ENCODE results near the gene FAM171A1.

FAM171A1 gene

GRCh38 chr10:15242261-15242840 is 128.7 kb downstream of the FAM171A1 start:
- DNase-seq (ENCODE audit: low read depth): no peak

- DNase-seq (ENCODE audit: low read depth): no peak
Measured at GRCh38 chr10:15241306-15241705, 129.8 kb downstream of the FAM171A1 start.

DNA sequence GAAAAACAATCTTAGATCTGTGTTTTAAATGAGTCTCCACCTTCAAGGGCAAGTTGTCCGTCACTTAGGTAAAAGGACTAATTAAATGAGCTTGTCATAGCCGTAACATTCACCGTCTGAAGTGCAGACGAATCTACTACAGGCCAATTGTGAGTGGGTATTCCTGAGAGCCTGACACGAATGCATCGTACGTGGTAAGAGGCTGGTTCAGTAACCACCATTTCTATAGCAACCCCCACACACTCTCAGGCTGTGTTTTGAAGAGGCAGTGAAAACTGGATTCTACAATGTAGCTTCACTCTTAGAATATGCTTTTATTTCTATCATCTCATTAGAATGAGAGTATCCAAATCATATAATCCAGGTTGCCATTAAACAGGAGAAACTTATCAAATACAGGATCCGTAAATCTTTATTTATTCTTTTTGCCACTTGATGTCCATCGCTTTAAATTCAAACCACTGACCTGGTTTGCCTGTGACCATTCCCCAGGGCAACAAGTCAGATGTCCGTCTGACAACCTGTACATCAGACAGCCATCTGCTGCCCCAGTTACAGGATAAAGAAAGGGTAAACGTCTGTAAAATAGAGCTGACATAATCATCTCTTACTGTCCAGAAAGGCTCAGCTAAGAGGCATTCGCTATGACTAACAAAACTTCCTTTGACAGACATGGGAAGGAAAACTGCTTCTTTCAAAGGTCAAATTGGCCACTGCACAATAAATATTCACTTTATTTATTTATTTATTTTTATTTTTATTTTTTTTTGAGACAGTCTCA is 132.3 kb downstream of the FAM171A1 start:
- peak; percentile 41 for DNase-seq (ENCODE audit: low read depth)

DNA sequence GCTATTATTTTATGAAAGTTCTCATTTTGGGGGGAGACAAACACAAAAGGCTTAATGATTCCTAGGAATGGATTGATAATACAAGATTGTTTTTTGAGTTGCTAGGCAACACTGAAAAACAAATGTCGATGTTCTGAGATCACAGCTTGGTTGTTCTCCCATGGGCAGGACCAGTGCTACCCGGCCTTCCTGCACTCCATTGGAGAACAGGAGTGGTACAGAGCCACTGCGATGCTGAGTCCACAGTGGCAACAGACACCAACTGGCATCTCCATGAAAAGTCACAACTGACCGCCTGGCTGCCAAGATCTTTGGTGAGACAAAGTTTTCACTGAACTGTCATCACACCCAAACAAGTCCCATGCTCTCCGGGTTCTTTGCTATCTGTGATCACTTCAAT is 133.7 kb downstream of the FAM171A1 start:
- DNase-seq (ENCODE audit: low read depth): peak; percentile 74

DNA sequence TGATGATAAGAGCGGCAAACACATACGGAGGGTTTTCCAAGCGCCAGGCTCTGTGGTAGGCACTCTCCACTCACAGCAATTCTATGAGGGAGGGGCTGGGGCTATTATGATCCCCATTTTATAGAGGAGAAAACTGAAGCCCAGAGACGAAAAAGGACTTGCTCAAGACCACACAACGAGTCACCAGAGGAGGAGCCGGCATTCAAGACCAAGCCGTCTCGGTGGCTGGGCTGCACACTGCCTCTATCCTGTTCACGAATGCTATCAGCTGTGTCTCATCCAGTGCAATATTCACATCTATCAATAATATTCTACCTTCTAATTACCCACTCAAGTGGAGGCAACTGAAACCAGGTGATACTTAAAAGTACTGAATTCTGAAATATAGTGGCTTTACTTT is 134.7 kb downstream of the FAM171A1 start:
- DNase-seq (ENCODE audit: low read depth): no peak

GRCh38 chr10:15232279-15232678 is 138.8 kb downstream of the FAM171A1 start:
- no peak for DNase-seq (ENCODE audit: low read depth)

- DNase-seq (ENCODE audit: low read depth): no peak
Measured at GRCh38 chr10:15231426-15231825, 139.7 kb downstream of the FAM171A1 start.

DNA sequence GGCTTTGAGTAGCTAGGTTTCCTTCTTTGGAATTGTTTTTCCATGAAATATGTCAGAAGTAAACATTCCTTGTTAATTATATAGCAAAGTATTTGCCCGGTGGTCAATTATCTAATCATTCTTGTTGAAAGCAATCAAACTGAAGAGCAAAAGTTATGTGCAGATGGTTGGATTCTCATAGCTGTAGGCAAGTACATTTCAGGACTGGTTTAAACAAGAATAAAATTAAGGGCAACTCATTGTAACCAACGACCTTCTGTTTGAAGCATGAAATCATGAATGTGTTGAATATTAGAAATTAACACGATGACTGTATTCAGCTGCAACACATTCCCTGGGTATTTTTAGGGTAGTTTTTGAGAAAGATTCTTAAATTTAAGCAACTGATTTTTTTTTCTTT is 140.8 kb downstream of the FAM171A1 start:
- DNase-seq (ENCODE audit: low read depth): no peak

- no peak for DNase-seq (ENCODE audit: low read depth)
Measured at GRCh38 chr10:15229268-15229667, 141.8 kb downstream of the FAM171A1 start.

- no peak for DNase-seq (ENCODE audit: low read depth)
Measured at GRCh38 chr10:15228426-15228825, 142.7 kb downstream of the FAM171A1 start.

- DNase-seq (ENCODE audit: low read depth): no peak
Measured at GRCh38 chr10:15227611-15228372, 143.3 kb downstream of the FAM171A1 start.

- DNase-seq (ENCODE audit: low read depth): no peak
Measured at GRCh38 chr10:15225511-15225910, 145.6 kb downstream of the FAM171A1 start.

GRCh38 chr10:15224948-15225347 is 146.1 kb downstream of the FAM171A1 start:
- no peak for DNase-seq (ENCODE audit: low read depth)

GRCh38 chr10:15223174-15223573 is 147.9 kb downstream of the FAM171A1 start:
- peak; percentile 51 for DNase-seq (ENCODE audit: low read depth)

GRCh38 chr10:15222511-15222910 is 148.6 kb downstream of the FAM171A1 start:
- no peak for DNase-seq (ENCODE audit: low read depth)

DNA sequence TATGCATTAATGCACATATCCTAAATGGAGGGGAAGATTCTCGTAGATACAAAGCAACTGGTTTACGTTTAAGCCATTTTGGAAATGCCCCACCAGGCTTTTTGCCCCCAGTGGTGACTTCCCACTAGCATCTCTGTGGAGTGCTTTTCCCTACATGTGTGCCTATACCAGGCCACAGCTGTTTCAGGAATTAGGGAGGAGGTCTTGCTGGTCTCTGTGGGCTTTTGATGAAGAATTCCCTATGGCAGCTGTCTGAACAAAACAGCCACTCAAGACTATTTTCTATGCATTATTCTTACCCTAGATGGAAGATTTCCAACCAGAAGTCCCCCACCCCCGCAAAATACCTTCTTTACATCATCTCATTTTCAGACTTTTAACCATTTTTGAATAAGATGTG is 150.6 kb downstream of the FAM171A1 start:
- DNase-seq (ENCODE audit: low read depth): no peak

- no peak for DNase-seq (ENCODE audit: low read depth)
Measured at GRCh38 chr10:15216700-15217099, 154.4 kb downstream of the FAM171A1 start.

DNA sequence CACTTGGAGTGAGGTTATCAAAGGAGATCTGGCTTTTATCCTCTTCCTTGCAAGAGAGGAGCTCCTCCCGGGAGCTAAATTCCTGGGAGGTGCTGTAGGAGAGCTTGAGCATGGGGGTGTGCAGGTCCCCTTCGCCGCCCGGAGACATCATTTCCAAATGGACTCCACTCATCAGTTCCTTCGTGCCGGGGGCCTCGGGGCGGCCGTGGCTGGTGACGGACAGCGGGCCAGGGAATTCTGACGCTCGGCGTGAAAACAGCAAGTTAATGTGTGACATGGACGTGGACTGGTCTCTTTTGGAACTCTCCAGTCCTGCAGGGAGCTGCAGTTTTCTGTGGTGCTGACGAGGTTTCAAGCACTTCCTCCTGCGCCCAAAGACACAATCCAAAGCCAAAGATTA is 156.9 kb downstream of the FAM171A1 start:
- no peak for DNase-seq (ENCODE audit: low read depth)

- no peak for DNase-seq (ENCODE audit: low read depth)
Measured at GRCh38 chr10:15213461-15213861, 157.6 kb downstream of the FAM171A1 start.

GRCh38 chr10:15211464-15211979 is 159.6 kb downstream of the FAM171A1 start:
- peak; percentile 81 for DNase-seq (ENCODE audit: low read depth)

DNA sequence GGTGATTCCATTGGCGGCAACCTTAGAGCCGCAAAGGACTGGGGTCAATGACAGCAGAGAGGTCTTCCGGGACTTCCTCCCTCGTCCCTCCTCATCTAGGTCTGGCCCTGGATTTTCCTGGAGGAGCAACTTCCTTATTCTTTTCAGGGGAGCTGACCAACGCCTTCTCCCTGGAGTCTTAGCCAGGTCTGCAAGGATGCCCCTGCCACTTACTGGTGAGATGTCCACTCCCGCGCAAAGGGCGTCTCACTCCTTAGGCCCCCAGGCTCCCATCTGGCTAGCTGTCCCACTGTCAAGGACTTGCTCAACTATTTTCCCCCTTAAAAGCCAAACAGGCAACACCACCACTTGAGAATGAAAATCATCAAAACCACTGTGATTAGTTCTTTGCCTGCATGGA is 160.6 kb downstream of the FAM171A1 start:
- no peak for DNase-seq (ENCODE audit: low read depth)

- peak; percentile 45 for DNase-seq (ENCODE audit: low read depth)
Measured at GRCh38 chr10:15209827-15210509, 161.1 kb downstream of the FAM171A1 start.
